ENCODE data around the gene IRF6. TPM values are rescaled to one million over a fixed set of nuclear protein-coding genes. Genes with fewer than 3 reads are reported as not detected.
"Not testable (repeated sequence)": the region's sequence is repeated elsewhere in the genome, so short reads cannot be mapped to it uniquely, and the experiment has no call there.

Gene IRF6
- total RNA-seq, 1 experiment from 2014 or later = 17.2 TPM

DNA sequence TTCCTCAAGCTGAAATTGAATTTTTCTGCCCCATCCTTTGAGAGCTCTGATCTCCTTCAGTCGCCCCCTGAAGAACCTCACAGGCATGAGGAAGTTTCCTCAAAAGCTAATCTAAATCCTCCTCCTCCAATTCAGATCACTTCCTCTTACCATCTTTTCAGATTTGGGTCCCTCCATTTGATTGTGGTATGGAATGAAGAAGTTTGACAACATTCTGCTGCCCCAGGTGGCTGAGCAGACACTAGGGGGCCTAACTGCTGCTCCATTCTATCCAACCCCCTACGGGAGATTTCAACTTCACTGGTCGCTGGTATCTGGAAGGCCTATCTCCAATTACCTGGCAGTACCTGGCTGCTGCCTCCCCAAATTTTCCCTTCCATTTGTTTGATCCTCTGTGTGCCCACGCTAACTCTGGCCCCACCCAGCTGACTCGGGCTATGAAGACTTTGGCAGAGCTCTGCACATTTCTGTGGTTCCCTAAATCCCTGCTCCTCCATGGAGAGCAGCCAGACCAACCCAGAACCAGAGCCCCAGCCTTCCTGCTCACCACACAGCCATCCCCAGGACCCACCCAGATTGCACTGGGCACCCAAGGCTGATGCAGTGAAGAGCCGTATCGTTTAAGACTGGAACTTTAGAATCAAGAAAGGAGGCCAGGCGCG lies 7.8 kb downstream of the IRF6 start (continued):
- TF ChIP-seq, protein P1, sequence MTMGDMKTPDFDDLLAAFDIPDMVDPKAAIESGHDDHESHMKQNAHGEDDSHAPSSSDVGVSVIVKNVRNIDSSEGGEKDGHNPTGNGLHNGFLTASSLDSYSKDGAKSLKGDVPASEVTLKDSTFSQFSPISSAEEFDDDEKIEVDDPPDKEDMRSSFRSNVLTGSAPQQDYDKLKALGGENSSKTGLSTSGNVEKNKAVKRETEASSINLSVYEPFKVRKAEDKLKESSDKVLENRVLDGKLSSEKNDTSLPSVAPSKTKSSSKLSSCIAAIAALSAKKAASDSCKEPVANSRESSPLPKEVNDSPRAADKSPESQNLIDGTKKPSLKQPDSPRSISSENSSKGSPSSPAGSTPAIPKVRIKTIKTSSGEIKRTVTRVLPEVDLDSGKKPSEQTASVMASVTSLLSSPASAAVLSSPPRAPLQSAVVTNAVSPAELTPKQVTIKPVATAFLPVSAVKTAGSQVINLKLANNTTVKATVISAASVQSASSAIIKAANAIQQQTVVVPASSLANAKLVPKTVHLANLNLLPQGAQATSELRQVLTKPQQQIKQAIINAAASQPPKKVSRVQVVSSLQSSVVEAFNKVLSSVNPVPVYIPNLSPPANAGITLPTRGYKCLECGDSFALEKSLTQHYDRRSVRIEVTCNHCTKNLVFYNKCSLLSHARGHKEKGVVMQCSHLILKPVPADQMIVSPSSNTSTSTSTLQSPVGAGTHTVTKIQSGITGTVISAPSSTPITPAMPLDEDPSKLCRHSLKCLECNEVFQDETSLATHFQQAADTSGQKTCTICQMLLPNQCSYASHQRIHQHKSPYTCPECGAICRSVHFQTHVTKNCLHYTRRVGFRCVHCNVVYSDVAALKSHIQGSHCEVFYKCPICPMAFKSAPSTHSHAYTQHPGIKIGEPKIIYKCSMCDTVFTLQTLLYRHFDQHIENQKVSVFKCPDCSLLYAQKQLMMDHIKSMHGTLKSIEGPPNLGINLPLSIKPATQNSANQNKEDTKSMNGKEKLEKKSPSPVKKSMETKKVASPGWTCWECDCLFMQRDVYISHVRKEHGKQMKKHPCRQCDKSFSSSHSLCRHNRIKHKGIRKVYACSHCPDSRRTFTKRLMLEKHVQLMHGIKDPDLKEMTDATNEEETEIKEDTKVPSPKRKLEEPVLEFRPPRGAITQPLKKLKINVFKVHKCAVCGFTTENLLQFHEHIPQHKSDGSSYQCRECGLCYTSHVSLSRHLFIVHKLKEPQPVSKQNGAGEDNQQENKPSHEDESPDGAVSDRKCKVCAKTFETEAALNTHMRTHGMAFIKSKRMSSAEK (CRISPR knock-in tag; IDR thresholded peaks at IDR 0.05; ENCODE audit: borderline replicate concordance) = no peak
- TF ChIP-seq OVOL2 (CRISPR knock-in tag; IDR thresholded peaks at IDR 0.05; ENCODE audit: borderline replicate concordance) (no peak), SMAD4 (CRISPR knock-in tag; IDR thresholded peaks at IDR 0.05) (no peak), NR3C1 (CRISPR knock-in tag; conservative IDR thresholded peaks at IDR 0.05; ENCODE audit: low read depth) (no peak), NFE2L1 (CRISPR knock-in tag; IDR thresholded peaks at IDR 0.05) (no peak)
- TF ChIP-seq, protein P2, sequence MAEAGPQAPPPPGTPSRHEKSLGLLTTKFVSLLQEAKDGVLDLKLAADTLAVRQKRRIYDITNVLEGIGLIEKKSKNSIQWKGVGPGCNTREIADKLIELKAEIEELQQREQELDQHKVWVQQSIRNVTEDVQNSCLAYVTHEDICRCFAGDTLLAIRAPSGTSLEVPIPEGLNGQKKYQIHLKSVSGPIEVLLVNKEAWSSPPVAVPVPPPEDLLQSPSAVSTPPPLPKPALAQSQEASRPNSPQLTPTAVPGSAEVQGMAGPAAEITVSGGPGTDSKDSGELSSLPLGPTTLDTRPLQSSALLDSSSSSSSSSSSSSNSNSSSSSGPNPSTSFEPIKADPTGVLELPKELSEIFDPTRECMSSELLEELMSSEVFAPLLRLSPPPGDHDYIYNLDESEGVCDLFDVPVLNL (CRISPR knock-in tag; IDR thresholded peaks at IDR 0.05; ENCODE audit: borderline replicate concordance, low read depth) = no peak
- TF ChIP-seq, protein P3, sequence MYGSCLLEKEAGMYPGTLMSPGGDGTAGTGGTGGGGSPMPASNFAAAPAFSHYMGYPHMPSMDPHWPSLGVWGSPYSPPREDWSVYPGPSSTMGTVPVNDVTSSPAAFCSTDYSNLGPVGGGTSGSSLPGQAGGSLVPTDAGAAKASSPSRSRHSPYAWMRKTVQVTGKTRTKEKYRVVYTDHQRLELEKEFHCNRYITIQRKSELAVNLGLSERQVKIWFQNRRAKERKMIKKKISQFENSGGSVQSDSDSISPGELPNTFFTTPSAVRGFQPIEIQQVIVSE (CRISPR knock-in tag; IDR thresholded peaks at IDR 0.05; ENCODE audit: borderline replicate concordance) = no peak

DNA sequence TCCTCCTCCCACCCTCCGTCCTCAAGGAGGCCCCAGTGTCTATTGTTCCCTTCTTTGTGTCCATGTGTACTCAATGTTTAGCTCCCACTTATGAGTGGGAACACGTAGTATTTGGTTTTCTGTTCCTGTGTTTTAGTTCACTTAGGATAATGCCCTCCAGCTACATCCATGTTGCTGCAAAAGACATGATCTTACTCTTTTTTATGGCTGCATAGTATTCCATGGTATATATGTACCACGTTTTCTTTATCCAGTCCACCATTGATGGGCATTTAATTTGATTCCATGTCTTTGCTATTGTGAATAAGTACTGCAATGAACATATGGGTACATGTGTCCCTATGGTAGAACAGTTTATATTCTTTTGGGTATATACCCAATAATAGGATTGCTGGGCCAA lies 12.2 kb downstream of the IRF6 start:
- peaks cover 44% of the 10 kb centered on the region for H3K36me3 Mint-ChIP-seq
- DNase-seq (ENCODE audit: low spot score); H3K4me3 Mint-ChIP-seq; H3K4me1 Mint-ChIP-seq; H3K27me3 Mint-ChIP-seq (ENCODE audit: low read depth); CTCF ChIA-PET; POLR2A ChIA-PET; H3K9me3 Mint-ChIP-seq; ATAC-seq; H3K27ac Mint-ChIP-seq: not testable (repeated sequence)

DNA sequence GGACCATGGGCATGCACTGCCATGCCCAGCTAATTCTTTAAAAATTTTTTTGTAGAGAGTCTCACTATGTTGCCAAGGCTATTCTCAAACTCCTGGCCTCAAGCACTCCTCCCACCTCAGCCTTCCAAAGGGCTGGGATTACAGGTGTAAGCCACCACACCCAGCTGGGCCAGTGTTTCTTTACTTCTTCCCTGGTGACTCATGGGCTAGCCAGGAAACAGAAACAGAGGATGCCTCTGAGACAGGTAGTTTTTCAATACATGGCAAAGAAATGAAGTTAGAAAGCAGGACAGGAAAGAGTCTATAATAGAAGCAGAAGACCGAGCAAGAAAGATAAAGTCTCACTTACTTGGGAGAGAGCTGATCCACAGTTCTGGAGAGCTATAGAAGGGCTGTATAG lies 14.0 kb downstream of the IRF6 start:
- 0 out of 2 replicates have a peak, but pooled peaks cover 7% of the 10 kb centered on the region for H3K9me3 Mint-ChIP-seq
- TF ChIP-seq, protein P4, sequence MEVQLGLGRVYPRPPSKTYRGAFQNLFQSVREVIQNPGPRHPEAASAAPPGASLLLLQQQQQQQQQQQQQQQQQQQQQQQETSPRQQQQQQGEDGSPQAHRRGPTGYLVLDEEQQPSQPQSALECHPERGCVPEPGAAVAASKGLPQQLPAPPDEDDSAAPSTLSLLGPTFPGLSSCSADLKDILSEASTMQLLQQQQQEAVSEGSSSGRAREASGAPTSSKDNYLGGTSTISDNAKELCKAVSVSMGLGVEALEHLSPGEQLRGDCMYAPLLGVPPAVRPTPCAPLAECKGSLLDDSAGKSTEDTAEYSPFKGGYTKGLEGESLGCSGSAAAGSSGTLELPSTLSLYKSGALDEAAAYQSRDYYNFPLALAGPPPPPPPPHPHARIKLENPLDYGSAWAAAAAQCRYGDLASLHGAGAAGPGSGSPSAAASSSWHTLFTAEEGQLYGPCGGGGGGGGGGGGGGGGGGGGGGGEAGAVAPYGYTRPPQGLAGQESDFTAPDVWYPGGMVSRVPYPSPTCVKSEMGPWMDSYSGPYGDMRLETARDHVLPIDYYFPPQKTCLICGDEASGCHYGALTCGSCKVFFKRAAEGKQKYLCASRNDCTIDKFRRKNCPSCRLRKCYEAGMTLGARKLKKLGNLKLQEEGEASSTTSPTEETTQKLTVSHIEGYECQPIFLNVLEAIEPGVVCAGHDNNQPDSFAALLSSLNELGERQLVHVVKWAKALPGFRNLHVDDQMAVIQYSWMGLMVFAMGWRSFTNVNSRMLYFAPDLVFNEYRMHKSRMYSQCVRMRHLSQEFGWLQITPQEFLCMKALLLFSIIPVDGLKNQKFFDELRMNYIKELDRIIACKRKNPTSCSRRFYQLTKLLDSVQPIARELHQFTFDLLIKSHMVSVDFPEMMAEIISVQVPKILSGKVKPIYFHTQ (CRISPR knock-in tag; IDR thresholded peaks at IDR 0.05) = no peak
- TF ChIP-seq, protein P1 (CRISPR knock-in tag; IDR thresholded peaks at IDR 0.05; ENCODE audit: borderline replicate concordance) = no peak
- TF ChIP-seq ELF4 (CRISPR knock-in tag; IDR thresholded peaks at IDR 0.05; ENCODE audit: low read depth) (no peak), ZNF396 (CRISPR knock-in tag; IDR thresholded peaks at IDR 0.05; ENCODE audit: borderline replicate concordance) (no peak), ZNF416 (CRISPR knock-in tag; IDR thresholded peaks at IDR 0.05) (no peak), CBFB (CRISPR knock-in tag; IDR thresholded peaks at IDR 0.05; ENCODE audit: low read depth) (no peak), ZNF423 (CRISPR knock-in tag; IDR thresholded peaks at IDR 0.05) (no peak), ZNF138 (CRISPR knock-in tag; conservative IDR thresholded peaks at IDR 0.05) (no peak), IRF2 (CRISPR knock-in tag; IDR thresholded peaks at IDR 0.05; ENCODE audit: borderline replicate concordance, low read depth) (no peak)
- TF ChIP-seq, protein P5, sequence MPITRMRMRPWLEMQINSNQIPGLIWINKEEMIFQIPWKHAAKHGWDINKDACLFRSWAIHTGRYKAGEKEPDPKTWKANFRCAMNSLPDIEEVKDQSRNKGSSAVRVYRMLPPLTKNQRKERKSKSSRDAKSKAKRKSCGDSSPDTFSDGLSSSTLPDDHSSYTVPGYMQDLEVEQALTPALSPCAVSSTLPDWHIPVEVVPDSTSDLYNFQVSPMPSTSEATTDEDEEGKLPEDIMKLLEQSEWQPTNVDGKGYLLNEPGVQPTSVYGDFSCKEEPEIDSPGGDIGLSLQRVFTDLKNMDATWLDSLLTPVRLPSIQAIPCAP (CRISPR knock-in tag; IDR thresholded peaks at IDR 0.05) = no peak
- TF ChIP-seq, protein P6, sequence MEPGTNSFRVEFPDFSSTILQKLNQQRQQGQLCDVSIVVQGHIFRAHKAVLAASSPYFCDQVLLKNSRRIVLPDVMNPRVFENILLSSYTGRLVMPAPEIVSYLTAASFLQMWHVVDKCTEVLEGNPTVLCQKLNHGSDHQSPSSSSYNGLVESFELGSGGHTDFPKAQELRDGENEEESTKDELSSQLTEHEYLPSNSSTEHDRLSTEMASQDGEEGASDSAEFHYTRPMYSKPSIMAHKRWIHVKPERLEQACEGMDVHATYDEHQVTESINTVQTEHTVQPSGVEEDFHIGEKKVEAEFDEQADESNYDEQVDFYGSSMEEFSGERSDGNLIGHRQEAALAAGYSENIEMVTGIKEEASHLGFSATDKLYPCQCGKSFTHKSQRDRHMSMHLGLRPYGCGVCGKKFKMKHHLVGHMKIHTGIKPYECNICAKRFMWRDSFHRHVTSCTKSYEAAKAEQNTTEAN (CRISPR knock-in tag; IDR thresholded peaks at IDR 0.05) = no peak

More for the DNA sequence above, 14.0 kb downstream of the IRF6 start:
- no peak for DNase-seq (ENCODE audit: low spot score)
- Mint-ChIP-seq H3K4me1 (no peaks in the 10 kb centered on the region), H3K4me3 (no peak overlapping the region), H3K36me3 (peaks cover 50% of the 10 kb centered on the region), H3K27me3 (ENCODE audit: low read depth) (peaks cover 4% of the 10 kb centered on the region), H3K27ac (no peak overlapping the region)
- CTCF ChIA-PET = no interaction called here
- POLR2A ChIA-PET = no interaction called here
- ATAC-seq = no peak
